ENCODE data around the gene RESP18. TPM values are rescaled to one million over a fixed set of nuclear protein-coding genes. Genes with fewer than 3 reads are reported as not detected.
A peak's percentile ranks its signal among the peaks of the same experiment; 100 is the strongest.

Gene RESP18
- total RNA-seq, 1 experiment from 2014 or later: not detected

GRCh38 chr2:219279916-219280516, 52.5 kb downstream of the RESP18 start:
- Histone ChIP-seq H2AFZ (ENCODE audit: low read depth, low read length, poor library complexity, severe bottlenecking) (no peak overlapping the region), H3K9ac (ENCODE audit: low read length) (peak overlapping the region; percentile 71), H4K20me1 (ENCODE audit: insufficient read depth) (no peaks in the 10 kb centered on the region), H3K9me3 (ENCODE audit: control insufficient read depth in 1 of 2, insufficient read depth in 1 of 2, low read depth in 1 of 2, low read length in 2 of 2) (no peaks in the 10 kb centered on the region), H3K4me2 (ENCODE audit: low read length) (peak overlapping the region; percentile 86), H3K27ac (ENCODE audit: low read depth, low read length) (peak overlapping the region; percentile 82), H3K9me2 (ENCODE audit: insufficient read depth) (no peaks in the 10 kb centered on the region), H3K4me3 (replicated peaks in 1 of 2; ENCODE audit: low read depth in 1 of 2, low read length in 2 of 2) (peak overlapping the region; percentile 59 to 65), H3K4me1 (ENCODE audit: control insufficient read depth in 1 of 2, insufficient read depth in 2 of 2, low read length in 2 of 2) (peaks cover 23 to 44% of the 10 kb centered on the region in 2 experiments), H3K79me2 (ENCODE audit: insufficient read depth, low read length) (no peaks in the 10 kb centered on the region), H3K36me3 (ENCODE audit: control insufficient read depth in 1 of 2, insufficient read depth in 2 of 2, low read length in 2 of 2) (no peaks in the 10 kb centered on the region), H3K27me3 (ENCODE audit: insufficient read depth, low read length) (no peaks in the 10 kb centered on the region)
- RAD21 ChIA-PET (ENCODE audit: low non-redundant PET in 1 of 2, low total read pairs in 2 of 2, uncharacterized antibody in 2 of 2, unreplicated experiment in 2 of 2): no interaction called here
- no TSS peak for BruUV-seq (replicated peaks)
- ATAC-seq: no peak
- no peak for DNase-seq (ENCODE audit: low read depth, low spot score)
- POLR2A ChIA-PET: interaction anchor here (1.2 kb wide), 1 partner anchor 11 kb away, joined by 5 read pairs; no protein-coding TSS in a partner anchor
- CTCF ChIA-PET: interaction anchor here (0.8 to 4.3 kb wide), 3 partner anchors 11 to 18 kb away, joined by 3 to 71 read pairs (median 3); no protein-coding TSS in a partner anchor
- TF ChIP-seq ZNF274 (IDR thresholded peaks at IDR 0.05; ENCODE audit: low read depth, low read length): no peak
- TF ChIP-seq CTCF (IDR thresholded peaks at IDR 0.05 in 2 of 3, conservative IDR thresholded peaks at IDR 0.05 in 1 of 3; ENCODE audit: borderline replicate concordance in 1 of 3, insufficient read depth in 1 of 3, low read depth in 2 of 3, low read length in 2 of 3): peak in 1 of 3 experiments; percentile 1; a peak in 1 of 6 replicates
- intact Hi-C loops (cut with micrococcal nuclease): loop anchor here (1.0 kb wide), 1 partner anchor 14 kb away; no protein-coding TSS in a partner anchor

GRCh38 chr2:219279151-219279915, 53.2 kb downstream of the RESP18 start, which contains the start of gene DNAJB2:
Gene DNAJB2 (plus strand): TSS chr2:219279366. CDS start chr2:219279834, 468 bp downstream.
- POLR2A ChIA-PET: interaction anchor here (0.8 to 1.5 kb wide), 7 partner anchors 10 to 122 kb away, joined by 3 to 6 read pairs (median 4); partner anchors contain the start of genes DNPEP, TUBA4A and TUBA4B
- Histone ChIP-seq H3K9me2 (ENCODE audit: insufficient read depth) (no peaks in the 10 kb centered on the region), H2AFZ (ENCODE audit: low read depth, low read length, poor library complexity, severe bottlenecking) (no peak within 1 kb of the TSS), H3K9me3 (ENCODE audit: control insufficient read depth in 1 of 2, insufficient read depth in 1 of 2, low read depth in 1 of 2, low read length in 2 of 2) (no peaks in the 10 kb centered on the region), H3K4me3 (replicated peaks in 1 of 2; ENCODE audit: low read depth in 1 of 2, low read length in 2 of 2) (peak within 1 kb of the TSS; percentile 59 to 65), H4K20me1 (ENCODE audit: insufficient read depth) (no peaks in the 10 kb centered on the region), H3K4me2 (ENCODE audit: low read length) (peak within 1 kb of the TSS; percentile 86), H3K36me3 (ENCODE audit: control insufficient read depth in 1 of 2, insufficient read depth in 2 of 2, low read length in 2 of 2) (no peaks in the 10 kb centered on the region), H3K4me1 (ENCODE audit: control insufficient read depth in 1 of 2, insufficient read depth in 2 of 2, low read length in 2 of 2) (peaks cover 30 to 51% of the 10 kb centered on the region in 2 experiments), H3K79me2 (ENCODE audit: insufficient read depth, low read length) (no peaks in the 10 kb centered on the region), H3K27ac (ENCODE audit: low read depth, low read length) (peak within 1 kb of the TSS; percentile 82), H3K27me3 (ENCODE audit: insufficient read depth, low read length) (no peaks in the 10 kb centered on the region), H3K9ac (ENCODE audit: low read length) (peak within 1 kb of the TSS; percentile 71)
- intact Hi-C loops (cut with micrococcal nuclease): loop anchor here (1.0 kb wide), 1 partner anchor 15 kb away; no protein-coding TSS in a partner anchor
- peak; percentile 94 for DNase-seq (ENCODE audit: low read depth, low spot score)
- CTCF ChIA-PET: interaction anchor here (0.6 to 4.3 kb wide), 11 partner anchors 8 to 278 kb away, joined by 3 to 71 read pairs (median 3); partner anchors contain the start of genes GLB1L, STK16 and TUBA4A
- no TSS peak for BruUV-seq (replicated peaks)
- RAD21 ChIA-PET (ENCODE audit: low non-redundant PET in 1 of 2, low total read pairs in 2 of 2, uncharacterized antibody in 2 of 2, unreplicated experiment in 2 of 2): no interaction called here
- peak; percentile 85 for ATAC-seq
- TF ChIP-seq POLR2AphosphoS5 (IDR thresholded peaks at IDR 0.05; ENCODE audit: low read depth, low read length): peak; percentile 89
- TF ChIP-seq ZNF274 (IDR thresholded peaks at IDR 0.05; ENCODE audit: low read depth, low read length): no peak
- no peak for TF ChIP-seq MAX (IDR thresholded peaks at IDR 0.05)
- peak; percentile 66 for TF ChIP-seq ZFX (IDR thresholded peaks at IDR 0.05)
- no peak for TF ChIP-seq RAD21 (IDR thresholded peaks at IDR 0.05; ENCODE audit: low read depth)
- TF ChIP-seq CEBPB (IDR thresholded peaks at IDR 0.05; ENCODE audit: low read depth): no peak
- peak; percentile 57 for TF ChIP-seq YY1 (IDR thresholded peaks at IDR 0.05; ENCODE audit: extremely low read depth, insufficient replicate concordance, low read depth, low read length)
- TF ChIP-seq SRF (IDR thresholded peaks at IDR 0.05; ENCODE audit: low read depth): no peak
- no peak for TF ChIP-seq ATF3 (IDR thresholded peaks at IDR 0.05)
- peak; percentile 48 for TF ChIP-seq ZBTB33 (IDR thresholded peaks at IDR 0.05; ENCODE audit: extremely low read depth, insufficient replicate concordance, low read length)
